Stimulated activated CD4-positive, alpha-beta T cell treated with anti-CD3 and anti-CD28 coated beads, Interleukin-1b, Interleukin-23, amount 100 ng/mL, for 24 hours (primary cell): ENCODE results near the gene OLFM4.
"Not testable (repeated sequence)": the region's sequence is repeated elsewhere in the genome, so short reads cannot be mapped to it uniquely, and the experiment has no call there.

Experiments
- DNase-seq, 4 experiments: peaks; one replicate each; pipeline ENCODE4 v3.0.0-alpha.2; 2020; ENCODE audit warnings: low read depth in 4 of 4, low spot score in 1 of 4

Gene OLFM4

GRCh38 chr13:53028637-53029203, at the start of gene OLFM4:
Gene OLFM4 (plus strand): TSS chr13:53028813. CDS start chr13:53028837, 24 bp downstream.
- DNase-seq: no peak

GRCh38 chr13:52978989-52979388, 49.6 kb upstream of the OLFM4 start:
- no peak for DNase-seq

- DNase-seq: no peak
Measured at GRCh38 chr13:52980695-52981094, 47.9 kb upstream of the OLFM4 start.

- no peak for DNase-seq
Measured at GRCh38 chr13:52983836-52984235, 44.8 kb upstream of the OLFM4 start.

GRCh38 chr13:52984881-52985363, 43.7 kb upstream of the OLFM4 start:
- no peak for DNase-seq

GRCh38 chr13:52991344-52992020, 37.1 kb upstream of the OLFM4 start:
- DNase-seq: no peak

GRCh38 chr13:52992110-52992509, 36.5 kb upstream of the OLFM4 start:
- DNase-seq: no peak

- DNase-seq: no peak
Measured at GRCh38 chr13:52994051-52994450, 34.6 kb upstream of the OLFM4 start.

- DNase-seq: no peak
Measured at GRCh38 chr13:52994865-52995264, 33.7 kb upstream of the OLFM4 start.

GRCh38 chr13:52995946-52996345, 32.7 kb upstream of the OLFM4 start:
- no peak for DNase-seq

GRCh38 chr13:52997951-52998876, 30.4 kb upstream of the OLFM4 start:
- no peak for DNase-seq

- DNase-seq: no peak
Measured at GRCh38 chr13:52999093-52999696, 29.4 kb upstream of the OLFM4 start.

GRCh38 chr13:53001444-53002225, 27.0 kb upstream of the OLFM4 start:
- DNase-seq: no peak

GRCh38 chr13:53004573-53004972, 24.0 kb upstream of the OLFM4 start:
- DNase-seq: no peak

- no peak for DNase-seq
Measured at GRCh38 chr13:53005626-53006025, 23.0 kb upstream of the OLFM4 start.

GRCh38 chr13:53007872-53008271, 20.7 kb upstream of the OLFM4 start:
- no peak for DNase-seq

- no peak for DNase-seq
Measured at GRCh38 chr13:53010374-53011105, 18.1 kb upstream of the OLFM4 start.

- no peak for DNase-seq
Measured at GRCh38 chr13:53012707-53013106, 15.9 kb upstream of the OLFM4 start.

GRCh38 chr13:53013113-53013512, 15.5 kb upstream of the OLFM4 start:
- DNase-seq: no peak

- not testable (repeated sequence) for DNase-seq
Measured at GRCh38 chr13:53014018-53014417, 14.6 kb upstream of the OLFM4 start.
